Ectodermal cell (in vitro differentiated cells): ENCODE measurements around the gene ODF2.

Source experiments
- H3K27ac ChIP-seq: 2 replicates; pipeline ENCODE4 v1.7.0; 2013; ENCODE audit warnings: mild to moderate bottlenecking, low read depth, low read length; ENCODE audit not compliant: insufficient read depth, poor library complexity, severe bottlenecking
- H3K27me3 ChIP-seq: 2 replicates; pipeline ENCODE4 v1.7.0; 2013; ENCODE audit warnings: mild to moderate bottlenecking, low read length; ENCODE audit not compliant: insufficient read depth, control insufficient read depth, poor library complexity, severe bottlenecking
- H3K36me3 ChIP-seq: one replicate; pipeline ENCODE4 v1.7.0; 2013; ENCODE audit warnings: low read length; ENCODE audit not compliant: control insufficient read depth, insufficient read depth
- H3K4me1 ChIP-seq: one replicate; pipeline ENCODE4 v1.7.0; 2013; ENCODE audit warnings: low read length; ENCODE audit not compliant: control insufficient read depth, insufficient read depth
- H3K4me3 ChIP-seq: 2 replicates; pipeline ENCODE4 v1.7.0; 2013; ENCODE audit warnings: low read depth, low read length, control low read depth; ENCODE audit not compliant: insufficient read depth
- H3K9me3 ChIP-seq: 2 replicates; pipeline ENCODE4 v1.7.0; 2013; ENCODE audit warnings: mild to moderate bottlenecking, low read length, moderate library complexity; ENCODE audit not compliant: control insufficient read depth
- WGBS, 2 experiments: methylation state at CpG; one replicate each; pipeline ENCODE4 v1.1.7; 2013; ENCODE audit warnings: missing lambda C conversion rate in 2 of 2; 5-methylcytosine and 5-hydroxymethylcytosine counted together

ODF2 gene

GRCh38 chr9:128523199-128523925, 67.6 kb downstream of the ODF2 start:
- Histone ChIP-seq H3K4me3 (no peak overlapping the region), H3K4me1 (peaks cover 13% of the 10 kb centered on the region), H3K36me3 (peaks cover 10% of the 10 kb centered on the region), H3K9me3 (no peaks in the 10 kb centered on the region), H3K27ac (peak overlapping the region; percentile 76), H3K27me3 (no peaks in the 10 kb centered on the region)
- 33 to 39% methylated on average over 13 of the region's 13 CpGs for WGBS, 2 experiments

GRCh38 chr9:128526720-128527119, 70.9 kb downstream of the ODF2 start:
- no peak overlapping the region for H3K4me3 ChIP-seq
- no peaks in the 10 kb centered on the region for H3K9me3 ChIP-seq
- 90 to 100% methylated on average over 2 of the region's 2 CpGs for WGBS, 2 experiments
- H3K4me1 ChIP-seq: peaks cover 13% of the 10 kb centered on the region
- no peak overlapping the region for H3K27ac ChIP-seq
- H3K36me3 ChIP-seq: peaks cover 10% of the 10 kb centered on the region
- H3K27me3 ChIP-seq: no peaks in the 10 kb centered on the region

- 95 to 97% methylated on average over 15 of the region's 15 CpGs for WGBS, 2 experiments
- Histone ChIP-seq H3K9me3 (no peaks in the 10 kb centered on the region), H3K27ac (no peak overlapping the region), H3K36me3 (peaks cover 14% of the 10 kb centered on the region), H3K27me3 (no peaks in the 10 kb centered on the region), H3K4me3 (no peak overlapping the region), H3K4me1 (no peaks in the 10 kb centered on the region)
These were observed 72.8 kb downstream of the ODF2 start for GRCh38 chr9:128528445-128529160.

- 93 to 94% methylated on average over 4 of the region's 4 CpGs for WGBS, 2 experiments
- no peak overlapping the region for H3K4me3 ChIP-seq
- H3K9me3 ChIP-seq: no peaks in the 10 kb centered on the region
- H3K4me1 ChIP-seq: no peaks in the 10 kb centered on the region
- peaks cover 15% of the 10 kb centered on the region for H3K36me3 ChIP-seq
- H3K27ac ChIP-seq: no peak overlapping the region
- H3K27me3 ChIP-seq: no peaks in the 10 kb centered on the region
These were observed 73.4 kb downstream of the ODF2 start for GRCh38 chr9:128529191-128529590.

- 96% methylated on average over 4 of the region's 4 CpGs for WGBS, 2 experiments
- H3K4me1 ChIP-seq: no peaks in the 10 kb centered on the region
- H3K27ac ChIP-seq: no peak overlapping the region
- H3K9me3 ChIP-seq: no peaks in the 10 kb centered on the region
- no peak overlapping the region for H3K4me3 ChIP-seq
- peaks cover 9% of the 10 kb centered on the region for H3K36me3 ChIP-seq
- H3K27me3 ChIP-seq: no peaks in the 10 kb centered on the region
These were observed 76.8 kb downstream of the ODF2 start for GRCh38 chr9:128532581-128532980.

GRCh38 chr9:128540634-128541360, 85.0 kb downstream of the ODF2 start:
- no peak overlapping the region for H3K27ac ChIP-seq
- no peaks in the 10 kb centered on the region for H3K27me3 ChIP-seq
- peaks cover 13% of the 10 kb centered on the region for H3K36me3 ChIP-seq
- no peaks in the 10 kb centered on the region for H3K4me1 ChIP-seq
- no peaks in the 10 kb centered on the region for H3K9me3 ChIP-seq
- WGBS, 2 experiments: 97% methylated on average over 3 of the region's 3 CpGs
- no peak overlapping the region for H3K4me3 ChIP-seq

GRCh38 chr9:128546504-128546903, 90.7 kb downstream of the ODF2 start:
- WGBS, 2 experiments: 95% methylated on average over 3 of the region's 3 CpGs
- Histone ChIP-seq H3K4me1 (peaks cover 13% of the 10 kb centered on the region), H3K36me3 (no peaks in the 10 kb centered on the region), H3K27ac (no peak overlapping the region), H3K27me3 (no peaks in the 10 kb centered on the region), H3K4me3 (no peak overlapping the region), H3K9me3 (no peaks in the 10 kb centered on the region)

GRCh38 chr9:128548876-128549275, 93.1 kb downstream of the ODF2 start:
- no peaks in the 10 kb centered on the region for H3K27me3 ChIP-seq
- H3K4me3 ChIP-seq: no peak overlapping the region
- no peaks in the 10 kb centered on the region for H3K36me3 ChIP-seq
- no peak overlapping the region for H3K27ac ChIP-seq
- no peaks in the 10 kb centered on the region for H3K9me3 ChIP-seq
- 88 to 89% methylated on average over 7 of the region's 7 CpGs for WGBS, 2 experiments
- peaks cover 16% of the 10 kb centered on the region for H3K4me1 ChIP-seq

- Histone ChIP-seq H3K4me3 (no peak overlapping the region), H3K9me3 (no peaks in the 10 kb centered on the region), H3K27me3 (no peaks in the 10 kb centered on the region), H3K27ac (no peak overlapping the region), H3K36me3 (no peaks in the 10 kb centered on the region), H3K4me1 (peaks cover 30% of the 10 kb centered on the region)
- WGBS, 2 experiments: 79 to 94% methylated on average over 2 of the region's 2 CpGs
These were observed 94.4 kb downstream of the ODF2 start for GRCh38 chr9:128550226-128550625.
